Keratinocyte (primary cell): ENCODE data around the gene PDGFRA. TPM values are rescaled to one million over a fixed set of nuclear protein-coding genes. Genes with fewer than 3 reads are reported as not detected.

Experiments used
- DNase-seq: peaks from one replicate; pipeline ENCODE4 v3.0.0-alpha.2; 2011; ENCODE audit warnings: low read depth, missing footprints, low spot score
- FAIRE-seq: peaks from 2 replicates; lab custom pipeline; 2011; peaks lifted over from hg19 to GRCh38; lab: Jason Lieb, UNC
- H2AFZ ChIP-seq: 2 replicates; pipeline ENCODE4 v1.6.0; 2012; ENCODE audit warnings: low read length, control low read depth, inconsistent platforms; ENCODE audit not compliant: control insufficient read depth
- H3K27ac ChIP-seq: 2 replicates; pipeline ENCODE4 v1.5.1; 2011; ENCODE audit warnings: low read length; ENCODE audit not compliant: control insufficient read depth, insufficient read depth
- H3K27me3 ChIP-seq: 3 replicates; pipeline ENCODE4 v1.6.0; 2011; ENCODE audit warnings: low read length; ENCODE audit not compliant: control insufficient read depth, insufficient read depth; ENCODE audit errors: extremely low read depth
- H3K36me3 ChIP-seq, 2 experiments: 2 replicates in 1 of 2; 3 replicates in 1 of 2; pipeline ENCODE4 v1.5.1; 2011; ENCODE audit warnings: low read length in 2 of 2, mild to moderate bottlenecking in 1 of 2; ENCODE audit not compliant: control insufficient read depth in 2 of 2, insufficient read depth in 2 of 2; ENCODE audit errors: extremely low read depth in 1 of 2
- H3K4me1 ChIP-seq: 3 replicates; pipeline ENCODE4 v1.5.1; 2011; ENCODE audit warnings: low read length; ENCODE audit not compliant: control insufficient read depth, insufficient read depth; ENCODE audit errors: extremely low read depth
- H3K4me2 ChIP-seq: 3 replicates; pipeline ENCODE4 v1.6.0; 2011; ENCODE audit warnings: low read depth, low read length; ENCODE audit not compliant: control insufficient read depth, insufficient read depth; ENCODE audit errors: extremely low read depth
- H3K4me3 ChIP-seq, 3 experiments: fragments of 200-600 bp in 1 of 3; sonication (generic) in 1 of 3; 2 replicates in 2 of 3; 3 replicates in 1 of 3; pipeline ENCODE4 v1.5.1; 2011 to 2016; ENCODE audit warnings: low read length in 3 of 3, mild to moderate bottlenecking in 3 of 3, control low read depth in 2 of 3, inconsistent platforms in 1 of 3, low read depth in 1 of 3, mixed read lengths in 1 of 3, mixed run types in 1 of 3, moderate library complexity in 1 of 3; ENCODE audit not compliant: control insufficient read depth in 2 of 3, insufficient read depth in 2 of 3; ENCODE audit errors: extremely low read depth in 1 of 3
- H3K79me2 ChIP-seq: 2 replicates; pipeline ENCODE4 v1.6.0; 2012; ENCODE audit warnings: low read length; ENCODE audit not compliant: control insufficient read depth, insufficient read depth
- H3K9ac ChIP-seq: 3 replicates; pipeline ENCODE4 v1.6.0; 2011; ENCODE audit warnings: low read length; ENCODE audit not compliant: control insufficient read depth, insufficient read depth; ENCODE audit errors: extremely low read depth
- H3K9me1 ChIP-seq: 3 replicates; pipeline ENCODE4 v1.6.0; 2011; ENCODE audit warnings: low read length; ENCODE audit not compliant: control insufficient read depth, insufficient read depth; ENCODE audit errors: extremely low read depth
- H3K9me3 ChIP-seq: 2 replicates; pipeline ENCODE4 v1.5.1; 2012; ENCODE audit warnings: low read depth, low read length; ENCODE audit not compliant: control insufficient read depth
- H4K20me1 ChIP-seq: 3 replicates; pipeline ENCODE4 v1.6.0; 2011; ENCODE audit warnings: low read length; ENCODE audit not compliant: control insufficient read depth, insufficient read depth; ENCODE audit errors: extremely low read depth
- CTCF ChIP-seq, 3 experiments: IDR thresholded peaks in 1 of 3; conservative IDR thresholded peaks in 1 of 3; optimal IDR thresholded peaks in 1 of 3; 2 replicates in 2 of 3; 3 replicates in 1 of 3; pipeline versions ENCODE3 to v1.5.1; 2011; ENCODE audit warnings: low read length in 3 of 3, mild to moderate bottlenecking in 3 of 3, moderate library complexity in 2 of 3, control low read depth in 1 of 3, inconsistent platforms in 1 of 3; ENCODE audit not compliant: insufficient read depth in 2 of 3; ENCODE audit errors: extremely low read depth in 1 of 3
- EZH2 ChIP-seq: IDR thresholded peaks from one replicate; pipeline ENCODE4 v1.6.1; 2012; ENCODE audit warnings: inconsistent platforms, mild to moderate bottlenecking, low read length, moderate library complexity
- dilution Hi-C: fragments of 300-500 bp; cut with MboI; formaldehyde crosslinking; loops from one replicate; pipeline ENCODE4 v1.7.0; 2020; ENCODE audit warnings: low sequenced_read_pairs; ENCODE audit not compliant: extremely low pct_ligation_motif_present
- polyA plus RNA-seq, 5 experiments: library from polyadenylated mRNA; depleted of rRNA in 3 of 5; stranded (reverse) in 3 of 5; stranded (forward) in 1 of 5; unstranded in 1 of 5; fragments of >200 nt; gene quantifications; 1 replicate in 1 of 5; 2 replicates in 3 of 5; 3 replicates in 1 of 5; pipeline versions ENCODE4 v1.2.1 to v1.2.3, GENCODE V29; 2011 to 2012; ENCODE audit warnings: missing spikeins in 2 of 5, low read depth in 1 of 5, low replicate concordance in 1 of 5

The PDGFRA gene
- polyA plus RNA-seq, 1 donor (not counting 4 experiments of a cell fraction or from before 2014, with no cell fraction given), result 0.22 TPM

GRCh38 chr4:54271464-54271863 lies 42.4 kb downstream of the PDGFRA start:
- TF ChIP-seq EZH2 (no peak), CTCF (optimal IDR thresholded peaks at IDR 0.05 in 1 of 3, IDR thresholded peaks at IDR 0.05 in 1 of 3, conservative IDR thresholded peaks at IDR 0.05 in 1 of 3; ENCODE audit: extremely low read depth in 1 of 3, insufficient read depth in 2 of 3, low read length in 3 of 3) (no peak)
- no peak for FAIRE-seq
- dilution Hi-C loops, result no loop called here
- H3K4me3 ChIP-seq, result no peak overlapping the region
- no peaks in the 10 kb centered on the region for H3K36me3 ChIP-seq
- H3K9ac ChIP-seq, result no peak overlapping the region
- H3K9me1 ChIP-seq, result no peaks in the 10 kb centered on the region
- H4K20me1 ChIP-seq, result no peaks in the 10 kb centered on the region
- no peaks in the 10 kb centered on the region for H3K27me3 ChIP-seq
- no peak for DNase-seq
- H3K4me1 ChIP-seq, result no peaks in the 10 kb centered on the region
- no peak overlapping the region for H3K4me2 ChIP-seq
- H2AFZ ChIP-seq, result no peak overlapping the region
- no peak overlapping the region for H3K27ac ChIP-seq
- H3K9me3 ChIP-seq, result no peaks in the 10 kb centered on the region
- no peaks in the 10 kb centered on the region for H3K79me2 ChIP-seq

GRCh38 chr4:54272051-54272450 lies 43.0 kb downstream of the PDGFRA start:
- Histone ChIP-seq H3K4me2 (no peak overlapping the region), H3K9ac (no peak overlapping the region), H4K20me1 (no peaks in the 10 kb centered on the region), H3K9me1 (no peaks in the 10 kb centered on the region), H3K4me1 (peaks cover 6% of the 10 kb centered on the region), H3K27ac (no peak overlapping the region), H3K4me3 (no peak overlapping the region), H3K9me3 (no peaks in the 10 kb centered on the region), H3K36me3 (no peaks in the 10 kb centered on the region), H2AFZ (no peak overlapping the region), H3K27me3 (no peaks in the 10 kb centered on the region), H3K79me2 (no peaks in the 10 kb centered on the region)
- no peak for DNase-seq
- dilution Hi-C loops, result no loop called here
- TF ChIP-seq CTCF (optimal IDR thresholded peaks at IDR 0.05 in 1 of 3, IDR thresholded peaks at IDR 0.05 in 1 of 3, conservative IDR thresholded peaks at IDR 0.05 in 1 of 3; ENCODE audit: extremely low read depth in 1 of 3, insufficient read depth in 2 of 3, low read length in 3 of 3) (no peak), EZH2 (no peak)
- no peak for FAIRE-seq
